Left ventricle myocardium inferior (tissue), 1 donor: ENCODE measurements around the gene EIF1B. TPM values are rescaled to one million over a fixed set of nuclear protein-coding genes. Genes with fewer than 3 reads are reported as not detected.

Experiments
- DNase-seq: peaks from one replicate; pipeline ENCODE4 v3.0.0-alpha.2; 2020
- H3K27ac ChIP-seq: fragments of 200-600 bp; replicated peaks from 2 replicates; pipeline ENCODE4 v1.8.0; 2021
- H3K27me3 ChIP-seq: fragments of 200-600 bp; 2 replicates; pipeline ENCODE4 v1.8.0; 2021; ENCODE audit warnings: low read depth
- H3K36me3 ChIP-seq: fragments of 200-600 bp; 2 replicates; pipeline ENCODE4 v1.8.0; 2021
- H3K4me1 ChIP-seq: fragments of 200-600 bp; 2 replicates; pipeline ENCODE4 v1.8.0; 2021
- H3K4me3 ChIP-seq: fragments of 200-600 bp; 2 replicates; pipeline ENCODE4 v1.8.0; 2021; ENCODE audit warnings: mild to moderate bottlenecking, moderate library complexity
- H3K9me3 ChIP-seq: fragments of 200-600 bp; replicated peaks from 2 replicates; pipeline ENCODE4 v1.8.0; 2021
- intact Hi-C: fragments of 100-400 bp; cut with micrococcal nuclease; formaldehyde crosslinking; loops from one replicate; pipeline ENCODE4 v1.11.0; 2022
- total RNA-seq: library from RNA; stranded (reverse); fragmentation: NEBNext Ultra II Directional; extraction: Animal tissue kit (Norgen Biotek cat#: 25700); gene quantifications from one replicate; pipeline ENCODE4 v1.2.1, GENCODE V29; 2021
- TF ChIP-seq, protein P1 (sequence below): fragments of 200-600 bp; IDR thresholded peaks from 2 replicates; pipeline ENCODE4 v1.8.0; 2021; ENCODE audit warnings: antibody characterized with exemption, mild to moderate bottlenecking, borderline replicate concordance
- donor health status: DM: no; HTN: yes; CAD: no; lungs with severe emphysema.

Gene EIF1B
- total RNA-seq, 1 donor from 2014 or later: 416 TPM

DNA sequence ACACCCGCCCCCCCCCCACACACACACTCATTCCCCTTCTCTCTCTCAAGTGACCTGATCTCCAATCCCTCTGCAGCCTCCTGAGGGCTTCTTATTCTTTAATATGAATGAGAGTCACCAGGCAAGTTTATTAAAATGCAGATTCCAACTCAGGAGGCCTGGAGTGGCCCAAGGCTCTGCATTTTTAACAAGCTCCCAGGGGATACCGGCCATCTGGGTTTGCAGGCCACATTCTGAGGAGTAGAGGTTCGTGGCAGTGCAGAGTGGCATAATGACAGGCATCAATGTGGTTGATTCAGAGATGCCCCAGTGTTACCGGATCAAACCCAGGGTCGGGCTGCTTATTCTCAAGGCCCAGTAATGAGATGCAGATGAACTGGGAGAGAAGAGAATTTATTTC, 18.9 kb downstream of the EIF1B start:
- Histone ChIP-seq H3K27ac (no peak overlapping the region), H3K36me3 (no peaks in the 10 kb centered on the region), H3K4me3 (no peak overlapping the region), H3K4me1 (peaks cover 4% of the 10 kb centered on the region), H3K27me3 (no peaks in the 10 kb centered on the region), H3K9me3 (no peaks in the 10 kb centered on the region)
- no peak for DNase-seq
- TF ChIP-seq, protein P1, sequence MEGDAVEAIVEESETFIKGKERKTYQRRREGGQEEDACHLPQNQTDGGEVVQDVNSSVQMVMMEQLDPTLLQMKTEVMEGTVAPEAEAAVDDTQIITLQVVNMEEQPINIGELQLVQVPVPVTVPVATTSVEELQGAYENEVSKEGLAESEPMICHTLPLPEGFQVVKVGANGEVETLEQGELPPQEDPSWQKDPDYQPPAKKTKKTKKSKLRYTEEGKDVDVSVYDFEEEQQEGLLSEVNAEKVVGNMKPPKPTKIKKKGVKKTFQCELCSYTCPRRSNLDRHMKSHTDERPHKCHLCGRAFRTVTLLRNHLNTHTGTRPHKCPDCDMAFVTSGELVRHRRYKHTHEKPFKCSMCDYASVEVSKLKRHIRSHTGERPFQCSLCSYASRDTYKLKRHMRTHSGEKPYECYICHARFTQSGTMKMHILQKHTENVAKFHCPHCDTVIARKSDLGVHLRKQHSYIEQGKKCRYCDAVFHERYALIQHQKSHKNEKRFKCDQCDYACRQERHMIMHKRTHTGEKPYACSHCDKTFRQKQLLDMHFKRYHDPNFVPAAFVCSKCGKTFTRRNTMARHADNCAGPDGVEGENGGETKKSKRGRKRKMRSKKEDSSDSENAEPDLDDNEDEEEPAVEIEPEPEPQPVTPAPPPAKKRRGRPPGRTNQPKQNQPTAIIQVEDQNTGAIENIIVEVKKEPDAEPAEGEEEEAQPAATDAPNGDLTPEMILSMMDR: no peak
- intact Hi-C loops: loop anchor here (10.0 kb wide), 1 partner anchor 106 kb away; no protein-coding TSS in a partner anchor

- H3K27ac ChIP-seq: no peak overlapping the region
- intact Hi-C loops: loop anchor here (10.0 kb wide), 1 partner anchor 106 kb away; no protein-coding TSS in a partner anchor
- no peaks in the 10 kb centered on the region for H3K27me3 ChIP-seq
- no peak for DNase-seq
- no peaks in the 10 kb centered on the region for H3K36me3 ChIP-seq
- peaks cover 11% of the 10 kb centered on the region for H3K4me1 ChIP-seq
- H3K4me3 ChIP-seq: no peak overlapping the region
- no peaks in the 10 kb centered on the region for H3K9me3 ChIP-seq
- TF ChIP-seq, protein P1: no peak
Observed at GRCh38 chr3:40329071-40329470, 19.6 kb downstream of the EIF1B start.

DNA sequence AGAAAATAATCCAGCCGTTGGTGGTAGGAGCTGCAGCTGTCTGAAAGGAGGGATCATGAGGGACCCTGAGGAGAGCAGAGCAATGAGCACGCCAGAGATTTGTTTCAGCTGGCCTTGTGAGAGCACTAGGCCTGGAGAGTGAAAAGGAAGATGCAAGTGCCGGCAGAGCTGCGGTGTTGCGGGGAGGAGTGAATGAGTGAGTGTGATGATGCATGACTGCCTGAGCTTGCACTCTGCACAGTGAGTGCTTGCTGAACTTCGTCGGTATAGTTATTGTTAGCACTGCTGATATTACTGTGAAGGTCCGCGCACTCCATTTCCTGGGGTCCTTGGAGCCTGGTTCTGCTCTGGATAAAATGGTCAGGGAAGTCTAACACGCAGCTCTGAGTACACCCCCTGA, 23.2 kb downstream of the EIF1B start:
- TF ChIP-seq, protein P1: no peak
- Histone ChIP-seq H3K4me1 (peaks cover 11% of the 10 kb centered on the region), H3K27ac (no peak overlapping the region), H3K9me3 (no peaks in the 10 kb centered on the region), H3K36me3 (no peaks in the 10 kb centered on the region), H3K4me3 (no peak overlapping the region), H3K27me3 (no peaks in the 10 kb centered on the region)
- intact Hi-C loops: no loop called here
- DNase-seq: no peak

GRCh38 chr3:40333416-40333815, 23.9 kb downstream of the EIF1B start:
- intact Hi-C loops: no loop called here
- DNase-seq: peak; percentile 48
- TF ChIP-seq, protein P1: no peak
- Histone ChIP-seq H3K4me1 (peaks cover 11% of the 10 kb centered on the region), H3K27me3 (no peaks in the 10 kb centered on the region), H3K4me3 (no peak overlapping the region), H3K36me3 (no peaks in the 10 kb centered on the region), H3K9me3 (no peaks in the 10 kb centered on the region), H3K27ac (no peak overlapping the region)

DNA sequence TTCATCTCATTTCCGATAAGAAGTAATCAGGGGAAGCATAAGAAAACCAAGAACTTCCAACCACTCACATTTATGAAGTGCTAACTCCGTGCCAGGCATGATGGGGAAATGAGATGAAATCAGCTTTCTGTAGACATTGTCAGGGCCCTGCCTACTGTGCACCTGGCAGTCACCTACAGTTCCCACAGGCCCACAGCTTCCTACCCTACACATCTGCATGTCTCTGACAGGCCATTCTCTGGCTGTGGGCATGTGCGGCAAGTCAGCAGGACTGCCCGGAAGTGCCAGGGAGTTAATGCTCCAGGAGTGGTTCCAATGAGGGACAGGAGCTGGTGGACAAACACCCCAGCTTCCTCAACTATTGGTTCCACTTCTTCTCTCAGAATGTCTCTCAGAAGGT, 24.3 kb downstream of the EIF1B start:
- intact Hi-C loops: no loop called here
- no peak overlapping the region for H3K27ac ChIP-seq

More for the DNA sequence above, 24.3 kb downstream of the EIF1B start:
- H3K9me3 ChIP-seq: no peaks in the 10 kb centered on the region
- peaks cover 11% of the 10 kb centered on the region for H3K4me1 ChIP-seq
- H3K4me3 ChIP-seq: no peak overlapping the region
- DNase-seq: no peak
- TF ChIP-seq, protein P1: no peak
- no peaks in the 10 kb centered on the region for H3K27me3 ChIP-seq
- H3K36me3 ChIP-seq: no peaks in the 10 kb centered on the region
